GM19328 (cell line): ENCODE results near the gene TTYH1.
"Not testable (repeated sequence)": the region's sequence is repeated elsewhere in the genome, so short reads cannot be mapped to it uniquely, and the experiment has no call there.

Experiments used
- ATAC-seq: cut with Tn5 transposase; IDR thresholded peaks from one replicate; pipeline ENCODE4 v1.9.1; 2021; ENCODE audit warnings: mild to moderate bottlenecking, moderate library complexity; ENCODE audit not compliant: unreplicated experiment

The TTYH1 gene

DNA sequence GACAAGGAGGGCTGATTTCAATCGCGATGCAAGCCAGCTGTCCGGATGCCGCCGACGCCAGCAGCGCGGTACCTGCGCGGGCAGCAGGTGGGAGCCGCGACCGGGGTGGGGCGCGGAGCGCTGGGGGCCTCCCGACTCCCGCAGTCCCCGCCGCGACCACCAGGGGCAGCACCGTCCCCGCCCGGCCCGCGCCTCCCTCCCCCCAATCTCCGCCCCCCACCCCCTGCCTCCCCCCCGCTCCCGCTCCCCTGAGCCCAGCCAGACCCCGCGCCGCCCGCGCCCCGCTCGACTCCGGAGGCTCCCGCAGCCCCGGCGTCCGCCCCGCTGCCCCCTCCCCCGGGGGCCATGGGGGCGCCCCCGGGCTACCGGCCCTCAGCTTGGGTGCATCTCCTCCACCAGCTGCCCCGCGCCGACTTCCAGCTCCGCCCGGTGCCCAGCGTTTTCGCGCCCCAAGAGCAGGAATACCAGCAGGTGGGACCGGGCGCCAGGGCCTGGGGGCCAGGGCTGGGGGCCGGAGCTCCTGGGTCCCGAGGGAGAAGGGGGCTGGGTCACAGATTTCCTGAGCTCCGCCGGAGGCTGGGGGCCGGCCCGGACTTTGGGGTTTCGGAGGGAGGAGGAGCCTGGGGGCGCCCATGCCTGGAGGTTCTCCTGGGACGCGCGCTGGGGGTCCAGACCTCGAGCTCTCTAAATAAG is at the start of gene TTYH1:
Gene TTYH1, plus strand, starts transcription at position 257 of the 693 bp plus-strand sequence. Its CDS starts 89 bp downstream, at position 346.
- no peak for ATAC-seq

DNA sequence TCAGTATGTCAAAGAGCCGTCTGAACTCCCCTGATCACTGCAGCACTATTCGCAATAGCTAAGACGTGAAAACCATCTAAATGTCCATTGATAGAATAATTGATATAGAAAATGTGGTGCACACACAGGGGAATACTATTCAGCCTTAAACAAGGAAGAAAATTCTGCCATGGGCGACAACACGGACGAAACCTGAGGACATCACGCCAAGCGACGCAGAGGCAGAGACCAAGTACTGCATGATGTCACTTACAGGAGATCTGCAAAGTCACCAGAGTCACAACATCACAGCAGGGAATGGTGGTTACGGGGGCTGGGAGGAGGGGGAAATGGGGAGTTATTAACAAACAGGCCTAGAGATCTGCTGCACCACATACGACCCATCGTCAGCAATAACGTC is 49.5 kb upstream of the TTYH1 start:
- ATAC-seq, result not testable (repeated sequence)

DNA sequence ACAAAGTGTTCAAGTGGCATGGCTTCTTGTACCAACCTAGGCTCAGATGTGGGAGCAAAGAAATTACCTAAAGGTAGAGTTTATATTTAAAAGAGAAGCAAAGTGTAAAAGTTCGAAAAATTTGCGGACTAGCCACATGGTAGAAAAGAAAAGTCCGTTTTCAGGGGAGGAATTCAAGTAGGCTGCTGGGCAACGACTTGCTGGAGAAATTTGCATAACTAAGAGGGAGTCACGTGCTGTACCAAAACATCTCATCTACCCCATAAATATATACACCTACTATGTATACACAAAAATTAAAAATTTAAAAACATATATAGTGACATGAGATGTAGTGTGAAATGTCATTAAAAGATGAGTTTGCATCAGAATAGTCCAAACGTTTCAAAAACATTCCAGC is 48.5 kb upstream of the TTYH1 start:
- ATAC-seq, result no peak

DNA sequence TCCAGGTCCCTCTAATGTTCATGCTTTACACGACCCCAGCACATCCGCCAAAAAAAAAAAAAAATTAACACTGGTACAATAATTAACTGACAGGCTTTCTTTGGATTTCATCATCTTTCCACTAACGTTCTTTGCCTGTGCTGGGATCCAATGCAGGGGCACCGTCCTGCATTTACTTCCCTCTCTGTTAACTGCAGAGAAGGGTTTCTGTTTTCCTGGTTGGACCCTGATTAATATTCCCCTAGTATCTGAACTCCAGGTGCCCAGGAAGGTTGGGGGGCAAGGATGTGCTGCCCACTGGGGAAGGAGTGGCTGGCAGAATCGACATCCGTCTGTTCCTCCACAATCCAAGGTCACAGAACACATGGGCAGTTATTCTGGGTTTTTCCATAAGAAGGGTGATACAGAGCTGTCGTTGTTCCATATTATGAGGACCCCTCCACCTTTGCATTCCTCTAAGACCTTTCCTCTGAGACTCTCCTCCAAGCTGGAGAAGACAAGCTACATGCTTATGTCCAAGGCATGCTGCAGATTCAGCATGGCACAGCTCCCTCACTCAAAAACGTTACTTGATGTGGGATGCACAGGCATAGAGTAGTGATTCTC is 46.1 kb upstream of the TTYH1 start:
- no peak for ATAC-seq

DNA sequence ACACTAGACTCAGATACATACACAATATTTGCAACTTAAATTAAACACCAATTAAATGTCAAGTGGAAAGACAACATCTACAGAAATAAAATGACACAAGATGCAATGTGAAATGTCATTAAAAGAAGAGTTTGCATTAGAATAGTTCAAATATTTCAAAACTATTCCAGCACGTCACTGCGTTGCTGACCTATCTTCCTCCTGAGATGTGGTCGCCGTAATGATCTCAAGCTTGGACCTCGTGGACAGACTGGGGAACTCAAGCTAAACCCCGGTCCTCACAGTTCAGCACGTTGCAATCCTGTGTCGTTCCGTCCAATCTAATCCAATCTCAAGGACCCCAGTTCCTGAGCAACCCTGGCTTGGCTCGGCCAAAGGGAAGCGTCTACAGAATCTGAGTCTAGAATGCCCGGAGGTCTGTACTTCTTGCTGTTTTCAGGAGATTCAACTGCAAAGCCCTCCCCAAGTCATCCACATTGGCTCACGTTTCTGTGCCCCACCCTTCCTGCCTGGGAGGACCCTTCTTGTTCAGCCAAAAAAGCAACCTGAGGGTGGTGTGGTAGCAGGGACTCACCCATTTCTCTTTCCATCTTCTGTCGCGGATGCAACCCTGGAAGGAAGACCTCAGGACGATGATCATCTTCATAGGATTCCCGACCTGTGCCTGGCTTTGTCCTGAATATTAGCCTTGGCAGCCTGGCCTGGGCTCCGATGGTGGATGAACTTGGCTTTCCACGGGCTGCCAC is 45.4 kb upstream of the TTYH1 start:
- not testable (repeated sequence) for ATAC-seq

DNA sequence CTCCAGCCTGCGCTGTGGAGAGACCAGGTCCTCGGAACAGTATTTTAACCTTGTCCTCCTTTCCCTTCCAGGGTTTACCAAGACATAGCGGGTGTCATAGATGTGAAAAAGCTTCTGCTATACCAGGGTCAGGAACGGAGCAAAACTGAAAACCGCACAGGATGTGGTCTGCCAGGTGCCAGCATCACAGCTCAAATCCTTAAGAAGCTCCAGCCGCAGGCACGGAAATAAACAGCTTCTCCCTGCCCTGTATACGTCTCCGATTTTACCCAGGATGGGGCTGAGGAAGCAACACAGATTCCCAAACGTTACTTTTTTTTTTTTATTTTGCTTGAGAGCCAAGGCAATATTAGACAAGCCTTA is 44.8 kb upstream of the TTYH1 start:
- ATAC-seq, result not testable (repeated sequence)

DNA sequence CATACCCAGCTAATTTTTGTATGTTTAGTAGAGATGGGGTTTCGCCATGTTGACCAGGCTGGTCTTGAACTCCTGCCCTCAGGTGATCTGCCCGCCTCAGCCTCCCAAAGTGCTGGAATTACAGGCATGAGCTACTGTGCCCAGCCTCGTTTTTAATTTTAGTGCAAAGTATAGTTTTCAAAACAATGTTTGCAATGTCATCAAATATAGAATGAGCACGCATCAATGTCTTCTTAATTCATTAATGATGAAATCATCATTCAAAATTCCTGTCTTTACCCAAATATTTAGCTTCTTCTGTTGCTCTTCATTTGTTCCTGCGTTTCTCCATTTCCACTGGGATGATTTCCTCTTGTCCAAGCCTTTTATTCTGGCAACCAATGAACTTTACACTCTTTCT is 43.8 kb upstream of the TTYH1 start:
- not testable (repeated sequence) for ATAC-seq

DNA sequence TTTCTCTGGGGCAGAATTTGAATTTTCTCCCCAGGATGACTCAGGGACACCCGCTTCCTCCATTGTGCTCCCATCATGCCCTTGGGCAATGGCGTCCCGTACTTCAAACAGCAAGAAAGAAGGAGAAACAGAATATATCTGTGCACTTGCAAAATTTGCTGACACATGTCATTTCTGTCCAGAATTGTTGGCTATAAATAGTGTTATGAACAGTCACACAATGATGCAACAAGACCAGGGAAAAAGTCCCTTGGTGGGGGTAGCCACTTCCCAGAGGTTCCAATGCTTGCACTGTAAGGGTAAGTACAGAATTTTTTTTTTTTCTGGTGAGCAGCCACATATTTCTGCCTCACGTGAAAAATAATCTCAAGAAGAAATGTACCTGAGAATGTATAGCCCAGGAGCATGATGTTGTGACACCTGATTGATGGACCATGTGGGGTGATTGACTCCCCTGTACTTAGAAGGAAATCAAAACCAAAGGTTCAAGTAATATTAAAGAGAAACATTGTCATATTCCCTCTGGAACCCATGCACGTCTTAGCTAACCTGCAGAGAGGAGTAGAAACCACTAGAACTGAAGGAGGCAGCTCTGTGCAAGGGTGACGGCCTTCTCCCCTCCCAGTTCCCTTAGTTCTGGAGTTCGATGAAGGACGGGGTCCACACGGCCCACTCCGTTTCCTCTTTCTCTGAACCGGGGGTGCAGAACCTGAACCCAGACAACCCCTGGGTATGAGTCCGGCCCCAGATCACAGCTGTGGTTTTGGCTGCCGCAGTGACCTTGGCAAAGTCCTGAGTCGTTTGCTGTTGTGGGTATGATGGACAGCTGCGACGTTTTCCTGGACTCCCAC is 41.3 kb upstream of the TTYH1 start:
- ATAC-seq, result no peak

DNA sequence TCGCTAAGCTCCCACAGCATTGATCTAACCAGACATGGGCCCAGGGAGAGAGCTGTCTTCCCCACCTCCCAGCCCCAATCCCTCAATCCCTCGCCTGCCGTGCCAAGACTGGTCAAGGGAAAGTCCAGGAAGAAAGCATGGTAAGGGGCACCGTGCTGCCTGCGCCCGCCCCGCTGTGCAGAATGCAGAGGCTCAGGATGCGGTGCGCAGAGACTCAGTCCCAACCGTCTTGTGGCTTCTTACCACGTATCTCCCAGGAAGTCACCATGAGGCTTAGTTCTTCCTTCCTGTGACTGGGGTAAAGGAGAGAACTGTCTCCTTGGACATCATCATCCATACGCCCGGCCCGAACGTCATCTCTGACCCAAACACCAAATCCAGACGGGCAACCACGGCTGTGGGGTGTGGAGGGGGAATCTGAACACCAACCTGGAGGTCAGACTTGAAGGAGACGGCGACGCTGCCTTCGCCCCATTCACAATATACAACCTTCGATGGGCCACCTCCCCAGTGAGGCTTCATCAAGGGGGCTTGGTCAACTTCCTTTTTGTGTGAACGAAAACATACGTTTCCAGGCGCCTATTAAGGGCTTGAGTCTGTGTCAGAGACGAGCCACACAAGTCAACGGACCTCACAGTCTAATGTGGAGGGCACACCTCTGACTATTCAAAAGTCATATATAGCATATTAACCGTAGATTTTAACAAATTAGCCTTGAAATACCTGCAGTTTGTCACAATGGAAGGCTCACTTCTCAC is 39.9 kb upstream of the TTYH1 start:
- not testable (repeated sequence) for ATAC-seq

DNA sequence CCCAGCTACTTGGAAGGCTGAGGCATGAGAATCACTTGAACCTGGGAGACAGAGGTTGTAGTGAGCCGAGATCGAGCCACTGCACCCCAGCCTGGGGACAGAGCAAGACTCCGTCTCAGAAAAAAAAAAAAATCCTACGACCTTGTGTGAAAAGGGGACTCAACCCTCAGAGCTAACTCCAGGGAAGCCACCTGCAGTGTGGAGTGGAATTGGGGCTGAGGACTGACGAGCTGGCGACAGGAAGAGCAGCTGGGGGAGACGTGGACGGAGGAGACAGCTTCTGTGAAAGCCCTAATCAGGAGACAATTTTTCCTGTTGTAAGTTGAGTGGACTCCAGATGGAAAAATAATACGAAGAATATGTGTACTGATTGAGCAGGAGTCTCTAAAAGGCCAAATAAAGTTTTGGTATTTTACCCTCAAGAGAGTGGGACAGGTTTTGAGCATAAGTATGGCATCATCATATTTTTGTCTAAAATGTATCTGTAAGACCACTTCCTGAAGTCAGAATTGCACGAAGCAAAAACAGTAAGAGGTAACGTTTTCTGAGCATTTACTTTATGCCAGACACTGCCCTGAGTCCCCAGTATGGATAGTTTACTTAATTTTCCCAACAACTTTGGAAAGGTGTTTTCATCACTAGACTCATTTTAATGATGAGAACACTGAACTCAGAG is 38.5 kb upstream of the TTYH1 start:
- ATAC-seq, result no peak

DNA sequence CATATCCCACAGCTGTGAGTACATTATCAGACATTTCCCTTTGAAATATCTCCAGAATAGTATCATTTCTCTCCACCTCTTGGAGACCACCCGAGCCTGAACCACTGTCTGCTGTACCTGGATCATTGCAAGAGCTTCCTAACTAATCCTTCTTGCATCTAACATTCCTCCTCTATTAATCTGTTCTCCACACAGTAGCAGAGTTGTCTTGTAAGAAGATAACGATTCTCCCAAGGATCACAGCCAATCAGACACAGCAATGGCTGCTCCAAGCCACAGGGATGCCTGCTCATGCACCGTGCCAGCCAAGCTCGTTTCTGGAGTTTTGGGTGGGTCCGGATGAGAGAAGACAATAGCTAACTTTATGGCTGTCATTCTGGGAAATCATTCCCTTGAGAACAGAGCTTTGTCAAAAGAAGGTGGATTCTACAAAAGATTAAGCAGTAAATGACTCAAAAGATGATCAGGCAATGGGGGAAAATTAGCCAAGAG is 36.0 kb upstream of the TTYH1 start:
- no peak for ATAC-seq

DNA sequence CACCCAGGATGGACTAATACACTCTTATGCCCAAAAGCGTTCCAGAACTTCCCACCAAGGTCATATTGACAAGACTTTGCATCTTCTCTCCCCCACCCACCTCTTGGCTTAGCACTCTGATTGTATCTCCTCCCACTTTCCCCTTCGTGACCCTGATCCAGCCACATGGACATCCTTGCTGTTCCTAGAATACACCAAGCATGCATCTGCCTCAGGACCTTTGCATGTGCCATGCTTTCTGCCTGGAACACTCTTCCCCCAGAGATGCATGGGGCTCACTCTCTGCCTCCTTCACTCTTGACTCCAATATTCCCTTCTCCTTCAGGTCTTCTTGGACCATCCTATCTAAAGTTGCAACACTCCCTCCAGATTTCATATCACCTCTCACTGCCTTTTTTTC is 34.4 kb upstream of the TTYH1 start:
- ATAC-seq, result no peak

DNA sequence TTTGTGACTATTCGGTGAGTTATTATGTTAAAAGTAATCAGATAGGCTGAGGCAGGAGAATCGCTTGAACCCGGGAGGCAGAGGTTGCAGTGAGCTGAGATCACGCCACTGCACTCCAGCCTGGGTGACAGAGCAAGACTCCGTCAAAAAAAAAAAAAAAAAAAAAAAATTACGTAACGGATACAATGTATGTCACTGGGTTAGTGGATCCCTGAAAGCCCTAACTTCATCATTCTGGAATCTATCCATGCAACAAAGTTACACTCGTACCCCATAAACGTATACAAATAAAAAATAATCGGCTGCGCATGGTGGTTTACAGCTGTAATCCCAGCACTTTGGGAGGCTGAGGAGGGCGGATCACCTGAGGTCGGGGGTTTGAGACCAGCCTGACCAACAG is 33.2 kb upstream of the TTYH1 start:
- not testable (repeated sequence) for ATAC-seq

DNA sequence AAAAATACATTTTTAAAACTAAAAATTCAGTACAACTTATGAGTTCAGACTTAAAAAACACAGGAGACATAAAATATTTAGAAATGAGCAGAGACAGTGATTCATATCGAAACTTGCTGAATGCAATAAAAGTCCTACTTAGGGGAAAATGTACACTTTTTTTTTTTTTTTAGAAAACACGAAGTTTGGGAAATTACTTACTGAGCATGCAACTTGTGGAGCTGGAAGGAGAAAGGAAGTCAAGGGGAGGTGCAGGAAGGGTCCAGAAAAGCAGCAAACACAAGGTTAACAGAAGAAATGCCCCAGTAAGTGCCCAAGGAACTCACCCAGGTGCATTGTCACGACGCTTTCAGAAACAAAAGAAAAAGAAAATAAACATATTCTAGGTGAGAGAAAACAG is 31.9 kb upstream of the TTYH1 start:
- no peak for ATAC-seq

DNA sequence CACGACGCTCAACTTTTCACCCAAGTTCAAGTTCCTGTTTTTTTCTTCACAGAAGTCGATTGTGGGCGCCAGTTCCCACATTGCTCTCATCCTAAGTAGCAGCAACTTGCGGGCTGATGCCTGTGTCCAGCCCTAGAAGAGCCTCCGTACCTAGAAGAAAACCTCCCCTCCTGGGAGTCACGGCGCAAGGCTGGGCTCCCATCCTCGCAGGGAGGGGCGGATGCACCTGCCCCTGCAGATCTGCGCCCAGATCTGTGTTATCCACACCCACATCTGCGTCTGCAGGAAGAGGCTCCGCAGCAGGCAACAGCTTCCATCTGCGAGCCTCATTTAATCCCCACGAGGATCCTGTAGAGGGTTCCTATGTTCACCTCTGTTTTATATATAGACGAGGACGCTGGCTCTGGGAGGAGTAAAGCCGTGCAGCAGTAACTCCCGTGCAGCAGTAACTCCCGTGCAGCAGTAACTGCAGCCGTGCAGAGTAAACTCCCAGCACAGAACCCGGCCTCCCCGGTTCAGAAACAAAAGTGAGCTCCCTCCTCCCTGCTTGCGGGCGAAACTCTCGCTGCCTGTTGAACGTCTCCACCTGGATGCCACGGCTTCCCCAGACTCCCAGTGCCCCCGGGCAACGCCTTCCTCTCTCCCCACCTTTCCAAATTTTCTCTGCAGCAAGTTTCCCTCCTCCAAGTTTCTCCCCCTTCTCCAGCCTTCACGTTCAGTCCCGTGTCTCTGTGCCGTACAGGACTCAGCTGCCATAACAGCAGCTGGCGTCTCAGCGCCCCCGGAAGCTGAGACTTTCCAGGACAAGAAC is 27.1 kb upstream of the TTYH1 start:
- no peak for ATAC-seq

DNA sequence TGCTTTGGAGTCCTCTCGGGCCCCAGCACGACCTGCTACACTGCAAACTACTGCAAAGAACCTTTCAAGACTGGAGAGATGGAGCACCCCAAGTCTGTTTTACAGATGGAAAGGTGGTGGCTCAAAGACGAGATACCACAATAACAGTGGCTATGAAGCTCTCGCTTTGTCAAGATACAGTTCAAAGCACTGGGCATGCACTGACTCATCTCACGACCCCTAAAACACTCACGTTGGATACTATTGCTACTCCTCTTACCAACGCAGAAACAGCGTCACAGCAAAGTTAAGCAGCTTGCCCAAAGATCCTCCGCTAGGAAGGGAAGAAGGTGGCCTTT is 26.5 kb upstream of the TTYH1 start:
- no peak for ATAC-seq

DNA sequence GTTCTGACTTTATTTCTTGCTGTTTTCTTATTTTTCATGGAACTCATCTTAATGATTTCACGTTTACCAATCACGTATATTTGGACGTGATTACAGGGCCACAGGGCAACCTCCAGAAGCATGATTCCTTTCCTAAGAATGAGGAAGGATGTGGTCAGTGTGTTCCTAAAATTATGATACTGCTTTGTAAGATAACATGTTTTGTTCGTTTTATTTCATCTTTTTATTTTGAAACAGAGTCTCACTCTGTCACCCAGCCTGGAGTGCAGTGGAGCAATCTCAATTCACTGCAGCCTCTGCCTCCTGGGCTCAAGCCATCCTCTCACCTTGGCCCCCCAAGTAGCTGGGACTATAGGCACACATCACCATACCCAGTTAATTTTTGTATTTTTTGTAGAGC is 25.7 kb upstream of the TTYH1 start:
- no peak for ATAC-seq

DNA sequence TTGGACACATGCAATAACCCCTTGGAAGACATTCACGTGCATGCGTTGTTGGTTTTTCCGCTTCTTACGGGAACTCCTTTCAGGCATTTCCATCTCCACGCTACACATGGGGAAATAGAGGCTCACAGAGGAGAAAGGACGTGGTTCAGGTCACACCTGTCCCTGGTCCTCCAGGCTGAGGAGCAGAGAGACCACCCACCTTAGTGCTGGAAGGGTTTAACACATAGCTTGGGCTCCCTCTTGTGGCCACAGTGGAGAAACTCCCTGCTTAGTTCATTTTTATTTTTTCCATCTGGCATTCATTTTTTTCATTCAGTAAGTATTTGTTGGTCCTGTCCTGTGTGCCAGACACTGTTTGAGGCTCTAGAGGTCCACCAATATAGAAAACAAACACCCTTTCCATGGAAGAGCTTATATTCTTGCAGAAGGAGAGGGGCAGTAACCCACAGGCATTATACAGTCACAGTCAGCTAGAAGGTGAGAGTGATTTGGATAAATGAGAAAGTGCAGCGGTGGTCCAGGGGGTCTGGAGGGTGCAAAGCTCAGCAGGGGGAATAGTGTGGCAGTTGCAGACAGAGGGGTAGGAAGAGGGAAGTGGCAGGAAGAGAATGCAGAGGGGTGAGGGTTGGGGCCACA is 24.2 kb upstream of the TTYH1 start:
- no peak for ATAC-seq
